Common myeloid progenitor, CD34-positive (primary cell): ENCODE measurements around the gene RAB11FIP2.

Source experiments
- CTCF ChIA-PET: fragments of 350-600 bp; sonication (Branson Sonifier 250); formaldehyde crosslinking; loops from one replicate; lab custom pipeline; 2021; ENCODE audit warnings: antibody characterized with exemption; lab: Charles Lee
- POLR2A ChIA-PET: fragments of 350-600 bp; sonication (Branson Sonifier 250); formaldehyde crosslinking; loops from one replicate; lab custom pipeline; 2021; ENCODE audit warnings: antibody characterized with exemption; lab: Charles Lee
- DNase-seq, 3 donors: peaks; one replicate each; pipeline versions ENCODE4 v3.0.0 to v3.0.0-alpha.2; 2013
- H3K27ac ChIP-seq, 2 experiments: 1 replicate in 1 of 2; 2 replicates in 1 of 2; pipeline ENCODE4 v1.7.0; 2013; ENCODE audit warnings: inconsistent platforms in 2 of 2, low read length in 2 of 2, mild to moderate bottlenecking in 2 of 2, low read depth in 1 of 2, moderate library complexity in 1 of 2; ENCODE audit not compliant: severe bottlenecking in 2 of 2, insufficient read depth in 1 of 2, poor library complexity in 1 of 2
- H3K27me3 ChIP-seq, 5 experiments: replicated peaks in 2 of 5; 1 replicate in 3 of 5; 2 replicates in 2 of 5; pipeline versions ENCODE4 v1.6.1 to v1.7.0; 2013; ENCODE audit warnings: low read length in 4 of 5, mild to moderate bottlenecking in 2 of 5, moderate library complexity in 2 of 5, inconsistent platforms in 1 of 5; ENCODE audit not compliant: insufficient read depth in 5 of 5, control insufficient read depth in 4 of 5
- H3K36me3 ChIP-seq, 4 experiments: 1 replicate in 2 of 4; 2 replicates in 2 of 4; pipeline versions ENCODE4 v1.6.1 to v1.7.0; 2013; ENCODE audit warnings: low read length in 3 of 4, control low read depth in 1 of 4, mild to moderate bottlenecking in 1 of 4; ENCODE audit not compliant: control insufficient read depth in 4 of 4, insufficient read depth in 4 of 4
- H3K4me1 ChIP-seq, 4 experiments: 1 replicate in 3 of 4; 2 replicates in 1 of 4; pipeline versions ENCODE4 v1.6.1 to v1.7.1; 2013; ENCODE audit warnings: low read length in 3 of 4, mild to moderate bottlenecking in 3 of 4, control low read depth in 1 of 4, inconsistent platforms in 1 of 4, moderate library complexity in 1 of 4; ENCODE audit not compliant: control insufficient read depth in 4 of 4, insufficient read depth in 4 of 4; ENCODE audit errors: control extremely low read depth in 1 of 4
- H3K4me3 ChIP-seq, 7 experiments: 1 replicate in 4 of 7; 2 replicates in 3 of 7; pipeline versions ENCODE4 v1.5.1 to v1.7.0; 2013; ENCODE audit warnings: mild to moderate bottlenecking in 7 of 7, low read length in 6 of 7, moderate library complexity in 6 of 7, inconsistent platforms in 2 of 7, low read depth in 2 of 7, control low read depth in 1 of 7; ENCODE audit not compliant: insufficient read depth in 4 of 7, control insufficient read depth in 1 of 7; ENCODE audit errors: extremely low read depth in 1 of 7
- H3K9me3 ChIP-seq, 5 experiments: 1 replicate in 4 of 5; 2 replicates in 1 of 5; pipeline versions ENCODE4 v1.6.1 to v1.7.1; 2013; ENCODE audit warnings: low read length in 4 of 5, mild to moderate bottlenecking in 2 of 5, inconsistent platforms in 1 of 5, low read depth in 1 of 5, moderate library complexity in 1 of 5; ENCODE audit not compliant: control insufficient read depth in 4 of 5, insufficient read depth in 2 of 5; ENCODE audit errors: control extremely low read depth in 1 of 5
- WGBS: methylation state at CpG from one replicate; pipeline ENCODE4 v1.1.5; 2013; ENCODE audit not compliant: insufficient coverage; 5-methylcytosine and 5-hydroxymethylcytosine counted together

Gene RAB11FIP2

GRCh38 chr10:118026936-118027335 lies 19.8 kb downstream of the RAB11FIP2 start:
- WGBS, result no CpG with 5 or more reads among the region's 4 CpGs
- Histone ChIP-seq H3K27me3 (no peaks in the 10 kb centered on the region), H3K36me3 (peaks cover 0 to 5% (median 0%) of the 10 kb centered on the region in 4 experiments), H3K27ac (no peak overlapping the region), H3K9me3 (no peaks in the 10 kb centered on the region), H3K4me3 (no peak overlapping the region), H3K4me1 (no peaks in the 10 kb centered on the region)
- no peak for DNase-seq
- POLR2A ChIA-PET, result no interaction called here
- CTCF ChIA-PET, result no interaction called here

DNA sequence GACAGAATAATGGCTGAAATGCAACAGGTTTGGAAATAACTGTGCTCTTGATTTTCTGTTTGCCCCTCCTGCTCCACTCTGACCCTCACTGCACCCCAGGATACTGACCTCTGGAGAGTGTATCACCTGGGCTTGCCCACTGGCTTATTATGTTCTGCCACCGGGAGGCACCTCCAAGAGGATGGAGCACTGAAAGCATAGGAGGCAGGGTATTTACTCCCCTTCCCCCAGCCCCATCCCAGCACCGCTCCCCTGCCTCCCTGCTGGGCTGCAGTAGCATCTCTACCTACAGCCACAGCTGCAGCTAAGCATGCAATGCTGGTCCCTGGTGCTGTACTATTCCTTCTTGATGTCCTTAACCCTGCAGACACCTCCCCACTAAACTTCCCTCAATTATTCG lies 26.4 kb downstream of the RAB11FIP2 start:
- Histone ChIP-seq H3K9me3 (no peaks in the 10 kb centered on the region), H3K4me1 (no peaks in the 10 kb centered on the region), H3K27me3 (no peaks in the 10 kb centered on the region), H3K4me3 (no peak overlapping the region), H3K27ac (no peak overlapping the region), H3K36me3 (peaks cover 0 to 12% (median 5%) of the 10 kb centered on the region in 4 experiments)
- no peak for DNase-seq
- ChIA-PET POLR2A (no interaction called here), CTCF (no interaction called here)
- 92% methylated on average over 2 of the region's 3 CpGs for WGBS

DNA sequence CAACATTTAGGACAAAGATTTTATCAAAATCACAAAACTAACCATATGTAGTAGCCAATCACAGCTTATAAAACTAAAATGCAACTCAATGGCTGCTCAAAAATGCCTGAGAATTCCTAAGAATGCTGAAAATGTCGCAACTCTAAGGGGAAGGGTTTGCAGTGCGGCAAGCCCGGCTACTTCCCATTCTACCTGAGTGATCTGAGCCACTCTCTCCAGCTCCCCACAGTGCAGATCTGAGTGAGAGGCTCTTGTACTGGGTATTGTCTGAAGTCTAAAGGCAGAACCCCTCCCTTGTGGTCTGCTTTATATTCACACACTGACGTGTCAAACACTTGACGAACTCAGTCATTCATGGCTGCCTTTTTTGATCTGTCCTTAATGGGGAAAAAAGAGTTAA lies 28.9 kb downstream of the RAB11FIP2 start:
- DNase-seq, result no peak
- Histone ChIP-seq H3K4me3 (no peak overlapping the region), H3K27ac (no peak overlapping the region), H3K36me3 (peaks cover 0 to 16% (median 7%) of the 10 kb centered on the region in 4 experiments), H3K27me3 (no peaks in the 10 kb centered on the region), H3K9me3 (no peaks in the 10 kb centered on the region), H3K4me1 (no peaks in the 10 kb centered on the region)
- ChIA-PET POLR2A (no interaction called here), CTCF (no interaction called here)
- WGBS, result 90% methylated on average over 2 of the region's 5 CpGs

GRCh38 chr10:118017071-118017740 lies 29.5 kb downstream of the RAB11FIP2 start:
- POLR2A ChIA-PET, result no interaction called here
- no peak for DNase-seq
- H3K4me1 ChIP-seq, result no peaks in the 10 kb centered on the region
- H3K27ac ChIP-seq, result no peak overlapping the region
- H3K27me3 ChIP-seq, result no peaks in the 10 kb centered on the region
- H3K36me3 ChIP-seq, result peaks cover 0 to 16% (median 7%) of the 10 kb centered on the region in 4 experiments
- H3K4me3 ChIP-seq, result no peak overlapping the region
- CTCF ChIA-PET, result no interaction called here
- WGBS, result 99% methylated on average over 8 of the region's 12 CpGs
- no peaks in the 10 kb centered on the region for H3K9me3 ChIP-seq

DNA sequence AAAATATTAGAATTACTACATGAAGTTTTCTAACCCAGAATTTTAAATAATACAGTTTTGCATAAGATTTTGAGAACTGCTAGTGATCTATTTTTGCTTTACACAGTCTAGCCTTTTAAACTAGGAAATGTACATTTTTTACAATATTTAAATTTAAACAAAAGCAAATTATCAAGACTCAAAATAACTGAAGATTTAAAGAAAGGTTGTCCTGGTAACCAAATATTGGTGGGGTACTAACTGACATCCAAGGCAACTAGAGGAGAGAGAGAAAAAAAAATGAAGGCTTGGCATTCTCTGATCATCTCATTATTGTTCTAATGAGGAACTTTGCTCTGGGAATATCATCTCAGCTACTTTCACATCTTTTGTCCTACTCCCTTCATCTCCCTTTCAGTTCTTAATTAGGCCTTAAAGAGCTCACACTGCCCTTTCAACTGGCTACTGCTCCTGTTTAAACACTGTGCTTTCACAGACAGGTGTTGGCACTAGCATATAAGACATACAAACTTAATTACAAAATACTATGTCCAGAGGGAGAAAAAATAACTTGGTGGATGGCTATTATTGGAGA lies 33.7 kb downstream of the RAB11FIP2 start:
- no peaks in the 10 kb centered on the region for H3K9me3 ChIP-seq
- no peaks in the 10 kb centered on the region for H3K27me3 ChIP-seq
- no peak overlapping the region for H3K4me3 ChIP-seq
- no peak overlapping the region for H3K27ac ChIP-seq
- H3K36me3 ChIP-seq, result peaks cover 4 to 24% (median 10%) of the 10 kb centered on the region in 4 experiments
- ChIA-PET POLR2A (no interaction called here), CTCF (no interaction called here)
- H3K4me1 ChIP-seq, result no peaks in the 10 kb centered on the region
- no peak for DNase-seq

DNA sequence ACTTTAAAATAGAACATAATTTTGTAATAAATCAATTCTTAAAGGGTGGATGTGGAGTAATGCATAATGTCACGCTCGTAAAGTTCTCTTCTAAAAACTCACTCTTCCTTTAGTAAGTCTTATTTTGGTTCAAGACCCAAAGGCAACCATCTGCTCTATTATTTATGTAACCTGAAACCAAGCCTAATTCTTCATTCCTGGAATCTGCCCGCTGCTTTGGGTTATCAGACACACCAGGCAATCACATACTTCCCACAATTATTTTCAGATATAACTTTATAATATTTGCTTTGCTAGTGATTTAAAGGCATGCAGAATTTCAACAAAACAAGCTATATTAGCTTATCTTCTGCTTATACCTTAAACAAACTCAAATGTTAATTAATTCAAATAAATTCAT lies 39.0 kb downstream of the RAB11FIP2 start:
- H3K27ac ChIP-seq, result no peak overlapping the region
- CTCF ChIA-PET, result no interaction called here
- POLR2A ChIA-PET, result no interaction called here

GRCh38 chr10:118003126-118003525 lies 43.6 kb downstream of the RAB11FIP2 start:
- Histone ChIP-seq H3K4me3 (no peak overlapping the region), H3K27ac (no peak overlapping the region), H3K4me1 (no peaks in the 10 kb centered on the region), H3K27me3 (no peaks in the 10 kb centered on the region), H3K36me3 (peaks cover 4 to 22% (median 12%) of the 10 kb centered on the region in 4 experiments), H3K9me3 (no peaks in the 10 kb centered on the region)
- ChIA-PET CTCF (no interaction called here), POLR2A (no interaction called here)
- DNase-seq, result no peak
- 100% methylated on average over 1 of the region's 1 CpG for WGBS

More for the DNA sequence above, 39.0 kb downstream of the RAB11FIP2 start:
- H3K4me3 ChIP-seq, result no peak overlapping the region
- no peaks in the 10 kb centered on the region for H3K4me1 ChIP-seq
- 33% methylated on average over 1 of the region's 3 CpGs for WGBS
- peaks cover 5 to 31% (median 13%) of the 10 kb centered on the region in 4 experiments for H3K36me3 ChIP-seq
- no peaks in the 10 kb centered on the region for H3K9me3 ChIP-seq
- no peak for DNase-seq
- no peaks in the 10 kb centered on the region for H3K27me3 ChIP-seq
